Posterior vena cava (tissue), 2 donors: ENCODE data around the gene CDK2. TPM values are rescaled to one million over a fixed set of nuclear protein-coding genes. Genes with fewer than 3 reads are reported as not detected.
A peak's percentile ranks its signal among the peaks of the same experiment; 100 is the strongest.
"Not testable (repeated sequence)": the region's sequence is repeated elsewhere in the genome, so short reads cannot be mapped to it uniquely, and the experiment has no call there.

ENCODE experiments used
- DNase-seq: peaks from one replicate; pipeline ENCODE4 v3.0.0-alpha.2; 2020; ENCODE audit warnings: low spot score
- intact Hi-C, 2 donors: fragments of 100-400 bp; cut with DNase I; formaldehyde crosslinking; loops; one replicate each; pipeline versions ENCODE4 v1.14.1 to v1.14.2; 2022 to 2023
- total RNA-seq, 2 donors: library from RNA; stranded (reverse); fragmentation: NEBNext Ultra II Directional; extraction: Animal tissue kit (Norgen Biotek cat#: 25700); gene quantifications; one replicate each; pipeline ENCODE4 v1.2.1, GENCODE V29; 2021
- donor health status: DM: yes; HTN: yes; CAD: no.
- donor health status: DM: yes; HTN: yes; CAD: no.

CDK2 gene
- total RNA-seq, 2 donors from 2014 or later, result 17.7 to 22.8 TPM

- no peak for DNase-seq
- intact Hi-C loops, result no loop called here
Measured at GRCh38 chr12:55972042-55972441, 5.4 kb downstream of the CDK2 start.

GRCh38 chr12:55972456-55972855, 5.8 kb downstream of the CDK2 start:
- intact Hi-C loops, result no loop called here
- DNase-seq, result no peak

DNA sequence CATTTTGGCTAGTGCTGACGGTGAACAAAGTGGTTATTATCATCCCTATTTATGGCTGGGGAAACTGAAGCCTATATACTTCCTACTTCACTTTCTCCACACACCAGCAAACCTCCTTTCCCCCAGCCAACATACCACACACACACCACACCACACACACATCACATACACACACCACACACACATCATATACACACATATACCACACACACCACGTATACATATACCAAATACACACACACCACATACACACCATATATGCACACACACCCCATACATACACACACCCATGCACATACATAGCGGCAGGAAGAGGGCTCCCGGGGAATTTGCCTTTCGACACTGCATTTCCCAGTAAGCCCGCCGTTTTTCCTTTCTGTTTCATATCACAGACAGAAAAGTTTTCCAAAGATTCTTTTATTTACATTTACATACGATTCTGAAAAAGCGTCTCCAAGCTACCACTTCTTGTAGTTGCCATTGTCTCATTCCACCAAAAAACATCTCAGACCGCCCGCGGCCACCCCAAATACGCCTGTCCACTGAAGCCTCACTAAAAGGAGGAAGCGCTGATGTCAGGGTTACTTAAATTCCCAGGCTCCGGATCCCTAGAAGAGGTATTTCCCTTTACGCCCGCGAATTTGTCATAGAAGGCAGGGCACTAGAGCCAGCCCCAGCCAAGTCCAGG, 6.4 kb downstream of the CDK2 start:
- intact Hi-C loops, result no loop called here
- DNase-seq, result no peak

DNA sequence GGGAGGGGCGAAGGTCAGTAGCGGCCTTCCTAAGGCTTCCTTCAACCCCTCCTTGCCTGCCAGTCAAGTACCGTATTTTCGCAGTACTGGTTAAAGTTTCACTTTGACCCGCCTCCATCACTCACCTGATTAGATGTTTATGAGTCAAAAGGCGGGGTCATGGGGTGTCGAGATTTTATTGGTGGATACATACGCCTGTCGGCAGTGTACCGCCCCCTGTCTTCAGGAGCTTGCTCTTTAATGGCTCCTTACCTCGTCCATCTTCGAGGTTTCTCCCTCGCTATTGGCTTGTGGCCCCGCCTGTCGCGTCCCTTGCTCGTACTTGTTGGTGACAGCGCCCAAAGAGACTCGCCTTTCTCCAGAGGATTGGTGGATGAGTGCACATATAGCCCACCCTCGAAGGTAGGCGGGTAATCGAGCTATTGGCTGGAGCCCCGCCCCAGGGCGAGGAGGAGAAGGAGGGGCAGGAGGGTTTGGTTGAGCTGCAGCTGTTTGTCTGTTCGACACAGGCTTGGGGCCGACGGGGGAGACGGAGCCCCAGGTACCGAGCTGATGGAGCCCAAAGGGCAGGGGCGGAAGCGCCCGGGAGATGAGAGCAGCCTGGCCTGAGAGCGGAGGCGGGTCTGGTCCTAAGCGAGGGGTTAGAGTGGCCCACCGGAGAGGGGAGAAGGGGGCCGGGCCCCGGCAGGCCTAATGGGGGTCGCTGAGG, 7.1 kb downstream of the CDK2 start, which contains the start of gene RAB5B:
Gene RAB5B (plus strand): TSS at position 480 of the 709 bp plus-strand sequence. CDS start 12,883 bp downstream, outside the sequence.
- peak; percentile 100 for DNase-seq
- intact Hi-C loops, result no loop called here

DNA sequence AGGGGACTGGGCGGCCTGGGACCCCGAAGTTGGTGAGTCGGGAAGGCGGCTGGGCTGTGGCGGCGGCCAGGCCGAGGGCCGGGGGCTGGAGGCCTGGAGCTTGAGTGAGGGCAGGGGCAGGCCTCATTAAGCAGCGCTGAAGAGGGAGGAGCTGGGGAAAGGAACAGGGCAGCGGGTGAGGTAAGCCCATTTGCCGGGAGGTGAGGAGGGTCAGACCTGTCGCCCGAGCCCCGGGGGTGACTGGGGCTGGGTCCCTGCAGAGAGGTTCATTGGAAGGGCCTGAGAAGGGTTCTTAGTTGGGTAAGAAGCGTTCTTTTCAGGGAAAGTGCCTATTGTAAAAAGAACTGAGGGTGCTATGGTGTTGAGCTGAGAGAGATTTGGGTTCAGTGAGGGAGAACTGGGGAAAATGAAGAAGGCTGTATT, 7.7 kb downstream of the CDK2 start:
- DNase-seq, result no peak
- intact Hi-C loops, result no loop called here

- no peak for DNase-seq
- intact Hi-C loops, result no loop called here
Measured at GRCh38 chr12:55978393-55978792, 11.8 kb downstream of the CDK2 start.

- DNase-seq, result no peak
- intact Hi-C loops, result no loop called here
Measured at GRCh38 chr12:55979069-55979468, 12.4 kb downstream of the CDK2 start.

DNA sequence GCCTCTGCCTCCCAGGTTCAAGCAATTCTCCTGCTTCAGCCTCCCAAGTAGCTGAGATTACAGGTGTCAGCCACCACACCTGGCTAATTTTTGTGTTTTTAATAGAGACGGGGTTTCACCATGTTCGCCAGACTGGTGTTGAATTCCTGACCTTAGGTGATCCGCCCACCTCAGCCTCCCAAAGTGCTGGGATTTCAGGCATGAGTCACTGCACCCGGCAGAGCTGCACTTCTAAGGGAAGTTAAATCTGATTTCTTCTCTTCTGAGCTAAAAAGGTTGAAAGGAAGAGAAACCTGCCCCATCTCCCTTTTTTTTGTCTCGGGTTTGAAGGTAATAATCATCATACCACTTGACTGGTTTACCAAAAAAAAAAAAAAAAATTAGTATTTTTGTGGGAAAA, 15.3 kb downstream of the CDK2 start:
- not testable (repeated sequence) for DNase-seq
- intact Hi-C loops, result loop anchor here in 1 of 2 donors (10.0 kb wide), 1 partner anchor 53 kb away; no protein-coding TSS in a partner anchor

- intact Hi-C loops, result loop anchor here in 1 of 2 donors (10.0 kb wide), 1 partner anchor 52 kb away; no protein-coding TSS in a partner anchor
- no peak for DNase-seq
Measured at GRCh38 chr12:55982319-55982936, 15.8 kb downstream of the CDK2 start.

DNA sequence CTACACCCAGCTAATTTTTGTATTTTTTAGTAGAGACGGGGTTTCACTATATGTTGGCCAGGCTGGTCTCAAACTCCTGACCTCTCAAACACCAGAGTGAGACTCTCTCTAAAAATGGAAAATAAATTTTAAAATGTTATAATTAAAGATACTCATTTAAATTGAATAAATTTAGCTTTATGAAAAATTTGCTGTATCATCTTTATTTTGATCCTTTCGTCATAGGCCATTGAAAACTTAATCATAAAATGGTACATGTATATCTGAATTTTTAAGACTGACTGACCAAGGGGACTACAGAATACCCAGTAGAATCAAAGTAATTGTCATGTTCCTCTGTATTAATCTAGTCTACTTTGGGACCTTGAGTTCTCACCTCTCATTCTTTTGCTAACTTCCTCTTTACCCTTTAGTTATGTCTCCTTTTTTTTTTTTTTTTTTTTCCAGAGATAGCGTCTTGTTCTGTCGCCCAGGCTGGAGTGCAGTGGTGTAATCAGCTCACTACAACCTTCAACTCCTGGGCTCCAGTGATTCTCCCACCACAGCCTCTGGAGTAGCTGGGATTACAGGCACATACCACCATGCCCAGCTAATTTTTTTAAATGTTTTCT, 16.7 kb downstream of the CDK2 start:
- intact Hi-C loops, result loop anchor here in 1 of 2 donors (10.0 kb wide), 1 partner anchor 51 kb away; no protein-coding TSS in a partner anchor
- DNase-seq, result no peak

GRCh38 chr12:55984861-55985260, 18.2 kb downstream of the CDK2 start:
- no peak for DNase-seq
- intact Hi-C loops, result loop anchor here in 1 of 2 donors (10.0 kb wide), 1 partner anchor 50 kb away; no protein-coding TSS in a partner anchor

DNA sequence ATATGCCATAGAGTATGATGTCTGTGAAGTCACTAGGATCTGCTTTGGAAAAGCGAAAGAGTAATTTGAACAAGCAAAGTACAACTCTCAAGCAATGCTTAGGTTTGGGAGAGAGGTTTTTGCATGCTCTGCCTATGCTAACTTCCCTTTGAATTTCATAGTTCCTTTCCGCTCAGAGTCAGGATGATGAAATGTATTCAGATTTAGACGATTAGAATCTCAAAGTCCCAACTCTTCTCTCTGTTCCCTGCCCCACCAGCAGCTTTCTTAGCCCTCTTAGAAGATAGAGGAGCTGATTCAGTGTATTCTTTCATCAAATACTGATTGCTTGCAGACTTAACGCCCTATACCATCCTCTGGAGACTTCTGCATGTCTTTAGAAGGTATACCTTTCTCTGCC, 18.7 kb downstream of the CDK2 start:
- DNase-seq, result no peak
- intact Hi-C loops, result loop anchor here in 1 of 2 donors (10.0 kb wide), 1 partner anchor 49 kb away; no protein-coding TSS in a partner anchor

- intact Hi-C loops, result loop anchor here in 1 of 2 donors (10.0 kb wide), 1 partner anchor 49 kb away; no protein-coding TSS in a partner anchor
- DNase-seq, result not testable (repeated sequence)
Measured at GRCh38 chr12:55985976-55986375, 19.3 kb downstream of the CDK2 start.

- no peak for DNase-seq
- intact Hi-C loops, result no loop called here
Measured at GRCh38 chr12:55991110-55991509, 24.5 kb downstream of the CDK2 start.

DNA sequence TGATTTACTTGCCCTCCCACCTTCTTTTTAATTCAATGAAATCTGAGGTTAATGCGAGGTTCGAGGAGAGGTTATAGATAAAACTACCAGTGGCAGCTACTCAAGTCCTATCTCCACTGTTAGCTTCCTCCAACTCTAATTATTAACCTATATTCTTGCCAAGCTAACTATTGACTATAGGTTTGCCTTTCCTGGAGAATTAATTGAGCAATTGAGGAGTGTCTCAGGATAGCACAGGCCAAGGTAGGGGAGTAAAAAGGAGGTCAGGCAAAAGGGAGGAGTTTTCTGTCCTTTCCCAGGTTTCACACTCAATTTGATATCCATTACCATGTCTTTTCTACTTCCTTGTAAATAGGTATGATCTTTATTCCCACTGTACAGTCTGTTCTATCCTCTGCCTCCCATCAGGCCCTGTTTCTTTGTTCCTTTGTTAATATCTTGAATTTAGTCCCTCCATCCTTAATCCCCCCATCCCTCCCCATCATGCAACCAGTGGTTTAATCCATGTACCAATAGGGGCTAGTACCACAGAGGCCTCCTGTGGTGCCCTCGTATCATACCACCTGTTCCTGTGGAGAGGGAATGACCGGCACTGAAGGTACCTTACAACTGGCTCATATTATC, 26.7 kb downstream of the CDK2 start:
- intact Hi-C loops, result no loop called here
- DNase-seq, result no peak

GRCh38 chr12:55995366-55995765, 28.7 kb downstream of the CDK2 start:
- intact Hi-C loops, result loop anchor here (2.0 to 5.0 kb wide), 2 partner anchors 42 to 71 kb away; no protein-coding TSS in a partner anchor

GRCh38 chr12:55996201-55996714, 29.6 kb downstream of the CDK2 start:
- no peak for DNase-seq

More at GRCh38 chr12:55995366-55995765, 28.7 kb downstream of the CDK2 start:
- DNase-seq, result no peak

GRCh38 chr12:55996715-55997534, 30.3 kb downstream of the CDK2 start, which contains the start of gene SUOX:
TSS of gene SUOX (plus strand) at chr12:55997276. CDS start at chr12:56002222, 4,946 bp downstream.
- intact Hi-C loops, result loop anchor here in 1 of 2 donors (5.0 kb wide), 1 partner anchor 40 kb away; no protein-coding TSS in a partner anchor
- DNase-seq, result peak; percentile 99

More at GRCh38 chr12:55996201-55996714, 29.6 kb downstream of the CDK2 start:
- intact Hi-C loops, result loop anchor here in 1 of 2 donors (5.0 kb wide), 1 partner anchor 41 kb away; no protein-coding TSS in a partner anchor
